K562 (cell line): Measurements from ENCODE around the gene PLCE1. TPM values are rescaled to one million over a fixed set of nuclear protein-coding genes. Genes with fewer than 3 reads are reported as not detected.
"Not testable (repeated sequence)": the region's sequence is repeated elsewhere in the genome, so short reads cannot be mapped to it uniquely, and the experiment has no call there.

Source experiments
- ATAC-seq: fragments of 200-7000 bp; cut with Tn5 transposase; 3 replicates; pipeline ENCODE4 v1.9.1; 2020; ENCODE audit warnings: moderate library complexity
- BruUV-seq: library from RNA; stranded (reverse); fragments of 400-500 nt; replicated peaks from 2 replicates; lab custom pipeline; 2021; lab: Mats Ljungman, UMichigan
- CTCF ChIA-PET: fragments of 300-600 bp; formaldehyde crosslinking; extraction: SDS; loops from one replicate; lab custom pipeline; 2021; ENCODE audit warnings: low intra/inter-chr PET ratio; lab: Yijun Ruan, JAX
- POLR2A ChIA-PET: fragments of 300-600, 350-650 bp; sonication (Branson Sonifier 250); formaldehyde crosslinking; extraction: SDS; loops from one replicate; lab custom pipeline; 2021; ENCODE audit warnings: antibody characterized with exemption, inconsistent platforms; lab: Yijun Ruan, JAX
- DNase-seq, 4 experiments: peaks; one replicate each; pipeline versions ENCODE4 v3.0.0 to v3.0.0-alpha.2; 2011 to 2018; ENCODE audit warnings: low spot score in 3 of 4, mixed read lengths in 3 of 4; ENCODE audit errors: extremely low read depth in 1 of 4
- FAIRE-seq: peaks from 2 replicates; lab custom pipeline; 2011; peaks lifted over from hg19 to GRCh38; lab: Jason Lieb, UNC
- H2AFZ ChIP-seq: 2 replicates; pipeline ENCODE4 v1.6.0; 2011; ENCODE audit warnings: low read depth, low read length, control low read depth, inconsistent platforms
- H3K27ac ChIP-seq: fragments of 200-600 bp; 3 replicates; pipeline ENCODE4 v1.8.0; 2011; ENCODE audit warnings: low read depth, mild to moderate bottlenecking, control low read depth, inconsistent platforms, low read length, moderate library complexity, mixed read lengths; ENCODE audit errors: extremely low read depth
- H3K27me3 ChIP-seq, 2 experiments: fragments of 300-600 bp in 1 of 2; 2 replicates in 1 of 2; 3 replicates in 1 of 2; pipeline versions ENCODE4 v1.6.0 to v1.8.0; 2011; ENCODE audit warnings: inconsistent platforms in 2 of 2, low read length in 2 of 2, mild to moderate bottlenecking in 1 of 2, mixed read lengths in 1 of 2, moderate library complexity in 1 of 2; ENCODE audit not compliant: control insufficient read depth in 2 of 2, insufficient read depth in 2 of 2
- H3K36me3 ChIP-seq: fragments of 300-600 bp; 3 replicates; pipeline ENCODE4 v1.8.0; 2011; ENCODE audit warnings: mild to moderate bottlenecking, low read length, inconsistent platforms; ENCODE audit not compliant: control insufficient read depth, insufficient read depth
- H3K4me1 ChIP-seq, 2 experiments: fragments of 200-600 bp in 1 of 2; replicated peaks in 1 of 2; 2 replicates in 1 of 2; 3 replicates in 1 of 2; pipeline versions ENCODE4 v1.5.1 to v1.8.0; 2011; ENCODE audit warnings: inconsistent platforms in 2 of 2, low read length in 2 of 2, mild to moderate bottlenecking in 1 of 2, mixed read lengths in 1 of 2, moderate library complexity in 1 of 2; ENCODE audit not compliant: control insufficient read depth in 2 of 2, insufficient read depth in 2 of 2
- H3K4me2 ChIP-seq: 2 replicates; pipeline ENCODE4 v1.6.1; 2011; ENCODE audit warnings: low read length, control low read depth, inconsistent platforms, mixed read lengths; ENCODE audit not compliant: insufficient read depth
- H3K4me3 ChIP-seq: fragments of 200-600 bp; sonication (generic), shearing (Covaris generic); 2 replicates; pipeline ENCODE4 v1.5.1; 2016; ENCODE audit warnings: control low read depth, inconsistent platforms
- H3K79me2 ChIP-seq: fragments of 200-600 bp; 3 replicates; pipeline ENCODE4 v1.8.0; 2011; ENCODE audit warnings: low read length, inconsistent platforms; ENCODE audit not compliant: control insufficient read depth, insufficient read depth
- H3K9ac ChIP-seq, 2 experiments: 2 replicates each; pipeline versions ENCODE4 v1.6.0 to v1.6.1; 2011; ENCODE audit warnings: low read depth in 2 of 2, low read length in 2 of 2, control low read depth in 1 of 2, inconsistent platforms in 1 of 2, mild to moderate bottlenecking in 1 of 2, mixed read lengths in 1 of 2; ENCODE audit not compliant: insufficient read depth in 1 of 2
- H3K9me1 ChIP-seq: one replicate; pipeline ENCODE4 v1.6.0; 2011; ENCODE audit warnings: inconsistent platforms, mild to moderate bottlenecking, low read length, moderate library complexity; ENCODE audit not compliant: control insufficient read depth, insufficient read depth
- H3K9me3 ChIP-seq: replicated peaks from 2 replicates; pipeline ENCODE4 v1.5.1; 2011; ENCODE audit warnings: low read depth, low read length, inconsistent platforms; ENCODE audit not compliant: control insufficient read depth, insufficient read depth
- H4K20me1 ChIP-seq: replicated peaks from 2 replicates; pipeline ENCODE4 v1.6.1; 2011; ENCODE audit warnings: low read length, inconsistent platforms, mixed read lengths; ENCODE audit not compliant: control insufficient read depth, insufficient read depth
- AFF4 ChIP-seq: sonication (generic); formaldehyde crosslinking; IDR thresholded peaks from 2 replicates; pipeline ENCODE4 v1.8.0; 2023; ENCODE audit warnings: mild to moderate bottlenecking, missing genetic modification reagents
- CHCHD3 ChIP-seq: fragments of 250-450 bp; sonication (Bioruptor Pico); IDR thresholded peaks from 2 replicates; pipeline ENCODE4 v2.1.2; 2022; ENCODE audit warnings: mild to moderate bottlenecking
- CSDE1 ChIP-seq, 2 experiments: fragments of 450-650 bp; IDR thresholded peaks; 2 replicates each; pipeline ENCODE4 v1.6.1; 2016; ENCODE audit warnings: mild to moderate bottlenecking in 1 of 2
- ELK3 ChIP-seq: fragments of 450-650 bp; formaldehyde crosslinking; IDR thresholded peaks from 2 replicates; pipeline ENCODE4 v1.4.0; 2020; ENCODE audit warnings: mild to moderate bottlenecking
- IRF1 ChIP-seq: sonication (generic); formaldehyde crosslinking; IDR thresholded peaks from 2 replicates; pipeline ENCODE4 v1.8.0; 2022; ENCODE audit warnings: missing genetic modification reagents, mild to moderate bottlenecking, borderline replicate concordance
- SMC3 ChIP-seq: conservative IDR thresholded peaks from 2 replicates; pipeline ENCODE4 v1.6.1; 2011; ENCODE audit warnings: low read depth, low read length, improper control_type of control experiment; ENCODE audit not compliant: insufficient read depth
- ZNF511 ChIP-seq: sonication (generic); formaldehyde crosslinking; IDR thresholded peaks from 2 replicates; pipeline ENCODE4 v1.8.0; 2022; ENCODE audit warnings: mild to moderate bottlenecking, missing genetic modification reagents
- WGBS: fragments of 100-300 bp; shearing (Covaris generic); methylation state at CpG from one replicate; pipeline ENCODE4 v1.1.6; 2016; ENCODE audit warnings: low coverage, mixed read lengths; ENCODE audit not compliant: insufficient coverage; ENCODE audit errors: missing lambda C conversion rate; 5-methylcytosine and 5-hydroxymethylcytosine counted together
- in situ Hi-C: fragments of 300-500 bp; cut with MboI; formaldehyde crosslinking; loops from 4 replicates; pipeline ENCODE4 v1.15.0; 2018; ENCODE audit warnings: inconsistent platforms, mixed read lengths
- intact Hi-C: fragments of 100-400 bp; cut with micrococcal nuclease; formaldehyde crosslinking; loops from 2 replicates; pipeline ENCODE4 v1.14.2; 2022
- polyA plus RNA-seq, 8 experiments: library from polyadenylated mRNA; depleted of rRNA in 4 of 8; stranded (reverse) in 5 of 8; unstranded in 3 of 8; fragments of >200 nt; fragmentation: Nextera tagmentation in 2 of 8; fragmentation: Illumina TruSeq in 1 of 8; extraction: Ambion mirVana in 2 of 8; extraction: Trizol in 1 of 8; gene quantifications; 2 replicates each; pipeline versions ENCODE4 v1.2.1 to v1.2.3, GENCODE V29; 2011 to 2014; ENCODE audit warnings: inconsistent platforms in 1 of 8, missing spikeins in 1 of 8
- total RNA-seq, 7 experiments: library from RNA; depleted of rRNA in 6 of 7; stranded (reverse); fragments of >200 nt in 6 of 7; fragmentation: Illumina TruSeq in 2 of 7; extraction: Trizol in 2 of 7; gene quantifications; 2 replicates each; pipeline versions ENCODE4 v1.2.1 to v1.2.3, GENCODE V29; 2011 to 2021; ENCODE audit warnings: low replicate concordance in 1 of 7

The PLCE1 gene
- total and polyA plus RNA-seq, 9 of the 15 experiments (the other 6 are each of a cell fraction or from before 2014, with no cell fraction given): under 0.01 to 0.52 (median 0.13) TPM; not detected in 5

GRCh38 chr10:93958834-93959233, 34.9 kb upstream of the PLCE1 start:
- no peak for ATAC-seq
- TF ChIP-seq IRF1 (CRISPR knock-in tag): no peak
- TF ChIP-seq ELK3: no peak
- TF ChIP-seq CSDE1 (IDR thresholded peaks at IDR 0.05): no peak
- TF ChIP-seq CHCHD3 (CRISPR knock-in tag): no peak
- no peak for TF ChIP-seq SMC3
- TF ChIP-seq AFF4 (CRISPR knock-in tag): no peak
- no peak for TF ChIP-seq ZNF511 (CRISPR knock-in tag)

GRCh38 chr10:93960988-93961387, 32.7 kb upstream of the PLCE1 start:
- H3K27me3 ChIP-seq: peaks cover 0 to 27% of the 10 kb centered on the region in 2 experiments; a peak in 4 of 5 replicates
- H4K20me1 ChIP-seq, ATAC-seq, H3K79me2 ChIP-seq, H3K4me1 ChIP-seq, in situ Hi-C loops, POLR2A ChIA-PET, H3K36me3 ChIP-seq, H3K9ac ChIP-seq, H3K9me3 ChIP-seq, H2AFZ ChIP-seq, BruUV-seq, H3K27ac ChIP-seq, intact Hi-C loops, FAIRE-seq, CTCF ChIA-PET, H3K4me3 ChIP-seq, H3K9me1 ChIP-seq, H3K4me2 ChIP-seq, DNase-seq: not testable (repeated sequence)
- WGBS: 0% methylated on average over 5 of the region's 7 CpGs

More at GRCh38 chr10:93958834-93959233, 34.9 kb upstream of the PLCE1 start:
- 0% methylated on average over 5 of the region's 6 CpGs for WGBS
- H3K79me2 ChIP-seq: no peaks in the 10 kb centered on the region
- H3K27me3 ChIP-seq: peaks cover 0 to 27% of the 10 kb centered on the region in 2 experiments; a peak in 4 of 5 replicates
- in situ Hi-C loops (no loop called here), intact Hi-C loops (no loop called here)
- H3K9me3 ChIP-seq: no peaks in the 10 kb centered on the region
- DNase-seq (no peak), FAIRE-seq (no peak)
- H3K9me1 ChIP-seq: no peaks in the 10 kb centered on the region
- H3K36me3 ChIP-seq: no peaks in the 10 kb centered on the region
- CTCF ChIA-PET: no interaction called here
- H3K4me3 ChIP-seq: no peak overlapping the region
- no peak overlapping the region for H3K4me2 ChIP-seq
- H4K20me1 ChIP-seq: no peaks in the 10 kb centered on the region
- POLR2A ChIA-PET: no interaction called here
- H2AFZ ChIP-seq: no peak overlapping the region
- H3K9ac ChIP-seq: no peak overlapping the region
- H3K27ac ChIP-seq: no peak overlapping the region
- no TSS peak for BruUV-seq
- H3K4me1 ChIP-seq: no peaks in the 10 kb centered on the region
